Uterus (tissue), 2 donors: ENCODE results near the gene ATP8B2.

Experiments used
- POLR2A ChIP-seq, 2 donors: fragments of 450-650 bp; IDR thresholded peaks; one replicate each; pipeline ENCODE4 v1.6.1; 2016; ENCODE audit warnings: antibody characterized with exemption in 2 of 2, mild to moderate bottlenecking in 1 of 2, moderate library complexity in 1 of 2
- TF ChIP-seq, protein P1 (sequence below), 4 experiments: fragments of 200-600 bp in 2 of 4; fragments of 450-650 bp in 2 of 4; sonication (generic) in 2 of 4; IDR thresholded peaks; one replicate each; pipeline ENCODE4 v1.5.1; 2016 to 2019; ENCODE audit warnings: antibody characterized with exemption in 4 of 4, mild to moderate bottlenecking in 2 of 4, moderate library complexity in 1 of 4

- TF ChIP-seq, protein P1, sequence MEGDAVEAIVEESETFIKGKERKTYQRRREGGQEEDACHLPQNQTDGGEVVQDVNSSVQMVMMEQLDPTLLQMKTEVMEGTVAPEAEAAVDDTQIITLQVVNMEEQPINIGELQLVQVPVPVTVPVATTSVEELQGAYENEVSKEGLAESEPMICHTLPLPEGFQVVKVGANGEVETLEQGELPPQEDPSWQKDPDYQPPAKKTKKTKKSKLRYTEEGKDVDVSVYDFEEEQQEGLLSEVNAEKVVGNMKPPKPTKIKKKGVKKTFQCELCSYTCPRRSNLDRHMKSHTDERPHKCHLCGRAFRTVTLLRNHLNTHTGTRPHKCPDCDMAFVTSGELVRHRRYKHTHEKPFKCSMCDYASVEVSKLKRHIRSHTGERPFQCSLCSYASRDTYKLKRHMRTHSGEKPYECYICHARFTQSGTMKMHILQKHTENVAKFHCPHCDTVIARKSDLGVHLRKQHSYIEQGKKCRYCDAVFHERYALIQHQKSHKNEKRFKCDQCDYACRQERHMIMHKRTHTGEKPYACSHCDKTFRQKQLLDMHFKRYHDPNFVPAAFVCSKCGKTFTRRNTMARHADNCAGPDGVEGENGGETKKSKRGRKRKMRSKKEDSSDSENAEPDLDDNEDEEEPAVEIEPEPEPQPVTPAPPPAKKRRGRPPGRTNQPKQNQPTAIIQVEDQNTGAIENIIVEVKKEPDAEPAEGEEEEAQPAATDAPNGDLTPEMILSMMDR (IDR thresholded peaks at IDR 0.05) = no peak
- no peak for TF ChIP-seq POLR2A (IDR thresholded peaks at IDR 0.05)
These were observed 3.8 kb downstream of the ATP8B2 start for GRCh38 chr1:154329152-154329521.
